Measurements from ENCODE around the gene EXOSC10. TPM values are rescaled to one million over a fixed set of nuclear protein-coding genes. Genes with fewer than 3 reads are reported as not detected.
A peak's percentile ranks its signal among the peaks of the same experiment; 100 is the strongest.

Gene EXOSC10
- total and polyA plus RNA-seq, 12 donors = 25.5 to 107 (median 41.1) TPM

DNA sequence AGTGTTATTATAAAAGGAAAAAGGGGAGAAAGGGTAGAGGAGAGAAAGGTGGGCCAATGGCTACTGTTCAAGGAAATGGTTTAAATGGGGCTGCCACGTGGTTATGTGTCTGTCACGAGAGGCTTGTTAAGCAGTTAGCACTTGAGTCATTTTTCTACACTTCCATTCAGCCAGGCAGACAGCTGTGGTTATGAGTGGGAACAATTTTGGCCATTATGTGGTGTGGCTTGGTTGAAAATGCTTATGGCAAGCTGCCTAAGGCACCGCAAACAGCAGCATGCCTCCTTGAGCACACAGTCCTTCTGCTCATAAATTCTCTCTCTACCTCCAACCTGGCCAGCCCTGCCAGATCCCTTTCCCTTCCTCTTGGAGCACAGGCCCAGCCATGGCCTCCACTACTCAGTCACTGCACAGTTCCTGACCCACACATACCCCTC, 36.7 kb downstream of the EXOSC10 start:
- H3K27ac ChIP-seq = no peak overlapping the region
- peaks cover 0 to 40% of the 10 kb centered on the region in 2 donors for H3K36me3 ChIP-seq (replicated peaks in 1 of 2)
- H3K9me3 ChIP-seq (replicated peaks in 1 of 3) = no peaks in the 10 kb centered on the region
- H3K27me3 ChIP-seq = no peaks in the 10 kb centered on the region
- 79 to 87% (median 81%) methylated on average over 3 of the region's 3 CpGs for WGBS, 4 donors
- H3K4me3 ChIP-seq = no peak overlapping the region
- no peak for DNase-seq
- TF ChIP-seq POLR2A (IDR thresholded peaks at IDR 0.05) = no peak
- TF ChIP-seq, protein P1, sequence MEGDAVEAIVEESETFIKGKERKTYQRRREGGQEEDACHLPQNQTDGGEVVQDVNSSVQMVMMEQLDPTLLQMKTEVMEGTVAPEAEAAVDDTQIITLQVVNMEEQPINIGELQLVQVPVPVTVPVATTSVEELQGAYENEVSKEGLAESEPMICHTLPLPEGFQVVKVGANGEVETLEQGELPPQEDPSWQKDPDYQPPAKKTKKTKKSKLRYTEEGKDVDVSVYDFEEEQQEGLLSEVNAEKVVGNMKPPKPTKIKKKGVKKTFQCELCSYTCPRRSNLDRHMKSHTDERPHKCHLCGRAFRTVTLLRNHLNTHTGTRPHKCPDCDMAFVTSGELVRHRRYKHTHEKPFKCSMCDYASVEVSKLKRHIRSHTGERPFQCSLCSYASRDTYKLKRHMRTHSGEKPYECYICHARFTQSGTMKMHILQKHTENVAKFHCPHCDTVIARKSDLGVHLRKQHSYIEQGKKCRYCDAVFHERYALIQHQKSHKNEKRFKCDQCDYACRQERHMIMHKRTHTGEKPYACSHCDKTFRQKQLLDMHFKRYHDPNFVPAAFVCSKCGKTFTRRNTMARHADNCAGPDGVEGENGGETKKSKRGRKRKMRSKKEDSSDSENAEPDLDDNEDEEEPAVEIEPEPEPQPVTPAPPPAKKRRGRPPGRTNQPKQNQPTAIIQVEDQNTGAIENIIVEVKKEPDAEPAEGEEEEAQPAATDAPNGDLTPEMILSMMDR (IDR thresholded peaks at IDR 0.05) = no peak
- H3K4me1 ChIP-seq (replicated peaks in 1 of 2) = peaks cover 15 to 22% of the 10 kb centered on the region in 2 donors
- intact Hi-C loops (cut with DNase I) = no loop called here

DNA sequence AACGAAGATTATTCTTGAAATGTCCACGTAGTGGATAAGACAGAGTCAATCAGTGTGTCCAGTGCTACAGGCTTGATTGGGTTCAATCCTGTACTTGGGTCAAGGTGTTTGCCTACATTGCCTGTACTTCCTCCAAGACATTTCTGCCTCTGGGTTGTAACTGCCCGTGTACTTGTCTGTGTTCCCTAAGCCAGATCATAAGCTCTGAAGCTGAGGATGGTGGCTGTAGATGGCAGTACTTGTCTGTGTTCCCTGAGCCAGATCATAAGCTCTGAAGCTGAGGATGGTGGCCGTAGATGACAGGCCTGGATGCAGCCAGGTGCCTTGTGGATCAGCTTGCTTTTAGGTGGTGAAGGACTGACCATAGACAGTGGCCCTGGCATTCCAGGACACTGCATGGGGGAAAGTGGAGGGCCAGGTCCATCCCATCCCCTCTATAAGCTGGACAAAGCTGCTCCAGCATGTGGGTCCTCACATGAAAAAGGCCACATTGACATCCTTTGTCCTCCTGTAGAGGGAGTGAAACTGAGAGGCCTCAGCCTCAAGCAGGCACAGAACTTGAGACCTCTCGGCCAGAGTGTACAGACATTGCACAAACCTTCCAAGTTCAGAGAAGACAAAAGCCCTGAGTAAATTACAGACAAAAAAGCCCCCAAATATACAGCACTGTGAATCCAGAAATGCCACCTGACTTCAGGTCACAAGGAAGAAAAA, 37.9 kb downstream of the EXOSC10 start:
- no peak for DNase-seq
- H3K27ac ChIP-seq = no peak overlapping the region
- H3K36me3 ChIP-seq (replicated peaks in 1 of 2) = peaks cover 0 to 34% of the 10 kb centered on the region in 2 donors
- 69 to 74% (median 72%) methylated on average over 5 of the region's 5 CpGs for WGBS, 4 donors
- no peaks in the 10 kb centered on the region for H3K27me3 ChIP-seq
- TF ChIP-seq, protein P1 (IDR thresholded peaks at IDR 0.05) = no peak
- no peak for TF ChIP-seq POLR2A (IDR thresholded peaks at IDR 0.05)
- H3K4me3 ChIP-seq = no peak overlapping the region
- peaks cover 15 to 22% of the 10 kb centered on the region in 2 donors for H3K4me1 ChIP-seq (replicated peaks in 1 of 2)
- intact Hi-C loops (cut with DNase I) = no loop called here
- no peaks in the 10 kb centered on the region for H3K9me3 ChIP-seq (replicated peaks in 1 of 3)

DNA sequence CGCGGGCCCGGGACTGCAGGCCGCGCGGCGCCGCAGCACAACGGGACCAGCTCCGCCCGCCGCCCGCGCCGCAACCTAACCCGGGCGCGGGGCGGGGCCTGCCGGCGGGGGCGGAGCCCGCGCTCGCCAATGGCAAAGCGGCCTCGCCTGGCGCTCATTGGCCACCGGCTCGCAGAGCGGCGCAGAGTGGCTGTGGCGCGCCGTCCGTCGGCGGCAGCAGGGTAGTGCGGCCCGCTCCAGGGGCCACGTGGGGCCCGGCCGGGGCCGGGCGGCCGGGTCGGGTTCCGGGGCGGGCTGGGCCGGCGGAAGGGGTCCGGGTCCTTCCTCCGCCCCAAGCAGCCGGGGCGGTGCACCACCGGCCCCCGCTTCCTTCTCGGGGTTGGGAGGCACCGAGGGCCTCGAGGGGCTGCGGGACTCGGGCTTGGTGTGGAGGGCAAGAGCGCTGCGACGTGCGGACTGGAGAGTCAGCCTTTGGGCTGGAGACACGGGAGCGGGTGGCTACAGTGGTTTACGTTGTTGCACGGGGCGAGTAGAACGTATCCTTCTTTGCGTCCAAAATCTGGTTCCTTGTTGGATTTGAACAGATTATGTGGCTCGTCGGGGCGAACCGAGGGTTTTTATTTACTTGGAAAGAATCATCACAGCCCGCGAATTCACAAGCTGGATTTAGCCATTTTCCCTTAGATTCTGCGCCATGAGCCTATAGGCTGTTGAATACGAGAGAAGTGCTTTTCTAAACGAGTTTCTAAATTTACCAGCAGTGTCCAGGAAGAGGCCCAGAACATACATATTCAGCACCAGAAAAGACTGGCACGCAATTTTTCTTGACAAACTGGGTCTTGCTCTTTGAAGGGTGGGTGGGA, 39.5 kb downstream of the EXOSC10 start, which contains the start of gene SRM:
Gene SRM (minus strand): TSS at position 51 of the 863 bp plus-strand sequence. CDS start 75 bp downstream, outside the sequence.
- H3K4me3 ChIP-seq = peak within 1 kb of the TSS; percentile 59 to 94 (median 85)
- H3K36me3 ChIP-seq (replicated peaks in 1 of 2) = peaks cover 0 to 33% of the 10 kb centered on the region in 2 donors
- peak; percentile 84 to 95 (median 91) for DNase-seq
- H3K4me1 ChIP-seq (replicated peaks in 1 of 2) = peaks cover 15 to 22% of the 10 kb centered on the region in 2 donors
- intact Hi-C loops (cut with DNase I) = no loop called here
- H3K27me3 ChIP-seq = no peaks in the 10 kb centered on the region
- 0 to 2% (median 1%) methylated on average over 13 to 81 of the region's 83 CpGs for WGBS, 4 donors
- H3K9me3 ChIP-seq (replicated peaks in 1 of 3) = no peaks in the 10 kb centered on the region
- TF ChIP-seq POLR2A (IDR thresholded peaks at IDR 0.05) = peak; percentile 50 to 76
- TF ChIP-seq, protein P1 (IDR thresholded peaks at IDR 0.05) = peak in 3 of 6 experiments; percentile 65 to 77 (median 77)
- peak within 1 kb of the TSS; percentile 11 to 88 (median 72) for H3K27ac ChIP-seq

Measured in adrenal gland (tissue), 12 donors.